Measurements from ENCODE around the gene FAM170B.

FAM170B gene

DNA sequence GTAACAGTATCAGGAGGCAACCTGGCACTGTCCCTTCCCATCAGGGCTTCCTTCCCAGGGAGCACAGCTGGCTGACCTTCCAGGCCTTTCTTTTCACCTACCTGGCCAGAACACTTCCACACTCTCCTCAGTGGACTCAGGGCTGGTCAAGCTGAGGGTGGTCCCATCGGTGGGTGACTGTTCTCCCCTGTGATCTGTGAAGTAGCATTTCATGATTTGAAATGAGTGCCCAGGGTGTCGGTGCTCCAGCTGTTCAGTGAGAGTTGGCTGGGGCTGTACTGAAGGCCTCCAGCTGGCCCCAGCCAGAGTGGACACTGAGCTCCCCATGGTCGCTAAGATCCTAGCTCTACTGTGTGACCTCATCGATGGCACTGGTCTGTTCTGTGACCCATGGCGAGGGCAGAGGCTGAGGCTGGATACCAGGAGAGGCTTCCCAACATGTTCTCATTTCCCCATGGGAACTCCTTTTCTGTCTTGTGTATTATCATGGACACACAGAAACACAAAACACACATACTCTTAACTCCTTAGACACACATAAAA is at the start of gene FAM170B:
TSS of gene FAM170B (minus strand) at position 316 of the 543 bp plus-strand sequence. CDS start at position 213, 103 bp downstream.
- no peak for DNase-seq

DNA sequence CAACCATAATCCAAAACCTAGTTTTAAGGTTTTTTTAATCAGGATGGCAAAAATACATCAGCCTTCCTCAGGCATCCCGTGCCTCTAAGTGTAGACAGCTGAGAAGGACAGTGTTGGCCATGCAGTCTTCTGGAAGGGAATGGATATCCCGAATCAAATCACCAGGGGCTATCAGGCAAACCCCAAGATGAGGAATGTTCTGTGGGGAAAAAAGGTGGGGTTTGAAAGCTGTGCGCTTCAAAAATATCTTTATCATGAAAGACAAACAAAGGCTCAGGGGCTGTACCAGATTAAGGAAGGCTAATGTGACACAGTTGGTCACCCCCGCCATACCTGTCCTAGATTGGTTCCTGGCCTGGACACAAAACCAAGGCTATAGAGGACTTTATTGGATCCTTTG is 49.0 kb upstream of the FAM170B start:
- DNase-seq, result no peak

DNA sequence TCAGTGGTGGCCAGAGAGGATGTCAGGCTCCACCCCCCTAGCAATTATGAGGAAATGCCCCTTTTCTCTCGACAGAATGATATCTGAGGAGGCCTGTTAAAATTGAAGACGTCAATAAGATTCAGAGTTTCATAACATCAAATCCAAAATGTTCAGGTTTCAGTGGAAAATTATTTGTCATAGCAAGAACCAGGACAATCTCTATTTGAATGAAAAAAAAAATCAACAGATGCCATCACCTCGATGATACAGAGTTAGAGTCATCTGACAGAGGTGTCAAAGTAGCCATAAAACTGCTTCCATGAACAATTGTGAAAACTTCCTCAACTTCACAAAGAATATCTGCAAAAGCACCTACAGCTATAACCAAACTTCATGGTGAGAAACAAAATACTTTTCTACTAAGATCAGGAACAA is 46.6 kb upstream of the FAM170B start:
- peak; percentile 72 for DNase-seq

DNA sequence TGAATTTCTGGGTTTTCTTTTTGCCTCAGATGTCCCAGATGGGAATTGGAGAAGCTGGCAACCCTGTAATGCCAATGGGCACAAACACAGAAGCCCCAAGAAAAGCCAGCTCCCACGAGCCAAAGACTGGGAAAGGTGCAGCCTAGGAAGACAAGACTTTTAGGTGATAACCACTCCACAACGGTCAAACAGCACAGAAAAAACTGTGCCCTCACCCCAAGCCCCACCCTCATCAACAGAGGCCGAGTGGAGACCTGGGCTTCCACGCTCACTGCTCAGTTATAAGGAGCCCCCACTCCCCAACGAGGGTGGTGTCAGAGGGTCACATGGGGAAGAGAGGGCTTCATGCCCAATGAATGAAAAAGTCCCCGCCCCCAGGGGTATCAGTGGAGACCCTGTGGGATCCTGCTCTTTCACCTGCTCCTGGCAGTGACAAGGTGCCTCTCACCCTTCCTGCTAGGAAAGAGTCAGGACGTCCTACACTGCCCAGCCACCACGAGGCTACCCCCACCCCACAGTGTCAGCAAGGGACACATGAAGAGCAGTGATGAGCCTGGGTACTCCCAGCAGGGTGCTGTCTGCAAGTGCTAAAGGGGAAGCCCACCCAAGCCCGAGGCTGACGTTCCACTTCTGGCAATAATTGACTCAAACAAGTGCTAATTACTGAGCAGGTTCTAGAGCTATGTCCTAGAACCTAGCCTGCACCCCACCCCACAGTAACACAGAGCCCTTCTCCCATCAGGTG is 46.0 kb upstream of the FAM170B start:
- no peak for DNase-seq

DNA sequence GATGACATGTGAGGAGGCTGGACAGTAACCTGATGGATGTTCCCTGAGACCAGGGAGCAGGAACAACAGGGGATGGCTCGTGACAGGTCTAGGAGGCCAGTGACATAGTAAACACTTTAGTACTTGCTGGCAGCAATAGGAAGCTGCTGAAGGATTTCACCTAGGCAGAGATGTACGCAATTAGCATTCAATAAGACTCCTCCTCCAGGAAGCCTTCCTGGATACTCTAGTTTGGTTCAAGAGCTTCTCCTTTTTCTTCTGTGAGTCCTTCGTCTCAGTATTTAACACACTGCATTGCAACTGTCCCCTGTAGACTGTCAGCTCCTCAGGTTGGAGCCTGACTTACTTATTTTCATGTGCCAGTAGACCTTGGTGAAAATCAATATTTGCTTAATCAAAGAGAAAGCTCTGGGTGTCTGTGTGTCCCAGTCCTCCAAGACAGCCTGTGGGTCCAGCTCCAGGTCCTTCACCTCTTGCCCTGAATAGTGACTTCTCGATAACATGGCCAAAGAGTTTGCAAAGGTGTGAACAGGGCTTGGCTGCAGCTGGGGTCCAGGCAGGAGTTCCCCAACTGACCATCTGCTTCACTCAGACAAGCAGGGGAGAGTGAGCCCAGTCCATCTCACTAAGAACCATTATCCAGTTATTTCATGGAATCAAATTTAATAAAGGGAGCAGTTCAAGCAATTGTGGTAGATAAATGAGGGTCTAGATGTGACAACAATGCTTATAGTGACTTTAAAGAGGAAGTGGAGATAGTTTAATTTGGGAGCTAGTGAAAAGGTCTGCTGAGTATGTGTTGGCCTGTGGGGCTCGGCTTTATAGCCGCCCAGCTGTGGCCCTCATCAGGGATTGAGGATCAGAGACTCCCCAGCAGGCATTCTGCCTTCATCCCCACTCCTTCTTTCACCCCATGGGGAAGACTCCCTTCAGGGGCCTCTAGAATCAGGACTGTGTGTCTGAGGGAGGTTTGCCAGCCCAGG is 45.0 kb upstream of the FAM170B start:
- no peak for DNase-seq

DNA sequence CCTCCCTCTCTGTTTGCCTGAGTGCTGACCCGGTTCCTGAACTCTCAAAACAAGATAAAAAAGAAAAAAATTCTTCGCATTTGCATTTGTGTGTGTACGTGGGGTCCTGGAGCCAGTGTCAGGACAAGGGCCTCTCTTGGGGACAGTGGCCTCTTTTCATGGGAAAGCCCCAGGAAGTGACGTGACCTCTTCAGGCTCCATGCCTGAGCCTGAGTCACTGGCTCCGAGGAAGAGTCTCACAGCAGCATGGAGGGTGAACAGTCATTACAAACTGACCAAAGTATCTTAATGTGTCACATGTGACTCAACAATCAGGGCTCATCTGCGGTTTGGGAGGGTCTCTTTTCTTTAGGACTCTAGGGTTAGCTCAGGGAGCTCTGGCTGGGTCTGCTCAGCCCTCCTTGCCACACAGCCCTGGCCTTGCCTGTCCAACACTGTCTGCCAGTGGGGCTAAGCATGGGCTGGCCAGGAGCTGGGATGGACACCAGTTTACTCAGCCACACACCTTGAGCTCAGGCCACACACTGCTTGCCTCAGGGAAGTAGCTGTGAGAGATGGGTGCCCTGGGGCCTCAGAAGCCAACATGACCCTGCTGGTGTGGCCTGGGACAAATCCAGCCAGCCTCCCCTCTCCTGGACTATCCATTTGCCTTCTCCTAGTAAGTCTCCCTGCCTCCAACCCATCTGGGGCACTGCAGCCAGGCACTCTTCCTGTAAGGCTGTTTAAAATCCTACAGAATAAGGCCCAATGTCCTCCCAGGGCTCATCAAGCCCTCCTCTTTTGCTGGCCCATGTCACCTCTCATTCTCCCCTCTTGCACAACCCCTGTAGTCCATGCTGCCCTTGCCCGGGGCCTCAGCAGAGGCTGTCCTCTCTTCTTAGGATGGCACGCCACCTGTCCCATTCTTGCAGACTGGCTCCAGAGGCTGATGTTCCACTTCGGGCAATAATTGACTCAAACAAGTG is 43.9 kb upstream of the FAM170B start:
- DNase-seq, result peak; percentile 96

DNA sequence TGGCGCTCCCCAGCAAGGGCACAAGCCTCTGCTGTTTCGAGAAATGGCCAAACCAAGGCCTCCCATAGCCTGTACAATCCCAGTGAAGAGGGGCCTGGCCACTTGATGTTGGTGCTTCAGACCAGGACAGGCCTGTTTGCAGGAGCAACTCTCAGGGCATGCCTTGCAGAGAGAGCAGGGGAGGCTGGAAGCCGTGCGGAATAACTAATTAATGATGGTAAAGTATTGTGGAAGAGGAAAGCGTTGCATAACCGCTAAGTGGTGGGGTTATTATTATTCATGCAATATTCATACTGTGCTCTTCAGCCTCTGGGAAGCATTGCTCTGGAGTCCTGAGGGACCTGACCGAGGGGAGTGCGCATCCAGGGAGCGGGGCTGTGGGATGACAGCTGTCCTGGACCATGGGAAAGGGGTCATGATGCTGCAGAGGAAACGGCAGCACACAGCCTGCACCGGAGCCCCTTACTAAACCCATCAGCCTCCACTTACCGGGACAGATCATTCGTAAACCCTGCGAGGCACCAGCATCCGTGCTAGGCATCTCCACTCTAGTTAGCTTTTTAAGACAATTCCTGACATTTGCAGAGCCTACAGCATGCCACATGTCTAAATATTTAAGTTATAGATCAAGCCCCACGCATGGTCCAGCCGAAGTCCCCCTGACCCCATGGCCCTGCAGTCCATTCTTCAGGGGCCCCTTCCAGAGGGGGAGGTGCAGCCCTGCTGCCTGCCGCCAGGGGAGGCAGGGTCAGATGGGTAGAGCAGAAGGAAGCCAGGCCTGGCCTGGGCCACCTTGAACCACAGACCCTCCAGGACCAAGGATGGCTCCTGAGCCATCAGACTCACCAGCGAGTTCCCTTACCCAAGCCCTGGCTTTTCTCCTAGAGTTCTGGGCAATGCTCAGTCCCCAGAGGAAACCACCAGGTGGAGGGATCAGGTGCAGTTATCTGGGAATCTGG is 42.8 kb upstream of the FAM170B start:
- no peak for DNase-seq

DNA sequence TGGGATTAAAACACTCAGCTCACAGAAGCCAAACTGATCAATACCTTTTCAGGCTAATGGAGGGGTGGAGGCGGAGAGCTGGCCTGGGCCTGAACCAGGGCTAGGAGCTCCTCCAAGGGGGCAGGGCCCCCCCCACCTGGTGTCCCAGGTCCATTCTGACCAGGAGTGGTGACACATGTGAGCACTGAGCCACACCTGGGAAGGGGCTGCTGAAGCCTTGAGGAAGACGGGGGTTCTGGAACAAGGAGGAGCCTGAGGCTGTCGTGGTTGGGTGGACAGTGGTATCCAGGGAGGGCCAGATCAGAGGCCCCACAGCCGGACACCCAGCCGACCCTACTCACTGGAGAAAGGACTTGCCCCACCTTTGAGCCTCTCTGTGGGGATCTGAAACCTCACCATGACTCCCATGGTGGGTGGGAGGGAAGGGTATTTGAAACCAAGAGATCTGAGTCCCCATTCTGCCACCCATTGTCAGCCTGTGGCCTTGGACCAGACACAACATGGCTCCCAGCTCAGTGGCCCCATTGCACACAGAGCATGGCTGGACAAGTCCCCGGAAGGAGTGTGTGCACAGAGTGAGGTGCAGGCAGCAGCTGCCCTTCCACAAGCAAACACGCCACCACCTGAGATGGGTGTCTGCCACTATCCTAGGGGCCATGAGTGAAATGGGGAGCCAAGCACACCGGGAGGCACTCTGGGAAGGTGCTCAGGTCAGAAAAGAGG is 41.9 kb upstream of the FAM170B start:
- no peak for DNase-seq

DNA sequence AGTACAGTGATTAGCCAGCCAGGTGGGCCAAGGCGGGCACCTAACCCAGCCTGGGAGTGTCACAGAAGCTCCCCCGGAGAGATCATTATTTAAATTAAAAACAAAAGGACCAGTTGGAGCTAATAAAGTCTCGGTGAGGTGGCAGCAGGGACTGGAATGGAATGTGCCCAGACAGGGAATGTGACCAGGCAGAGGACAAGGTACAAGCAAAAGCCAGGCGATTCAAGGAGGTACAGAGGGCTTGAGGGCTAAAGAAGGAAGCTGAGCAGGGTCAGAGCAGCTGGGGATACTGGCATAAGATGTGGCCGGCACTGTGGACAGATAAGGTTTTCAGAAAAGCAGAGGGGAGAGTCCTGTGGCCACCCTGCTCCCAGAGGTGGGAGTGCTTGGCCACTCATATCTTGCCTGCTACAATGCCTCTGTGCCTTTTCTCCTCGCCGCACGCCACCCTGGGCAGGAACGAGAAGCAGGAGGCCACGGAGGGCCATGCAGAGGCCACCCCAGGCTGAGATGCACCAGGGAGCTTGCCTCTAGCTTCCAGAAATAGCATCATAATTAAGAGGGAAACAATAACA is 41.2 kb upstream of the FAM170B start:
- DNase-seq, result no peak

DNA sequence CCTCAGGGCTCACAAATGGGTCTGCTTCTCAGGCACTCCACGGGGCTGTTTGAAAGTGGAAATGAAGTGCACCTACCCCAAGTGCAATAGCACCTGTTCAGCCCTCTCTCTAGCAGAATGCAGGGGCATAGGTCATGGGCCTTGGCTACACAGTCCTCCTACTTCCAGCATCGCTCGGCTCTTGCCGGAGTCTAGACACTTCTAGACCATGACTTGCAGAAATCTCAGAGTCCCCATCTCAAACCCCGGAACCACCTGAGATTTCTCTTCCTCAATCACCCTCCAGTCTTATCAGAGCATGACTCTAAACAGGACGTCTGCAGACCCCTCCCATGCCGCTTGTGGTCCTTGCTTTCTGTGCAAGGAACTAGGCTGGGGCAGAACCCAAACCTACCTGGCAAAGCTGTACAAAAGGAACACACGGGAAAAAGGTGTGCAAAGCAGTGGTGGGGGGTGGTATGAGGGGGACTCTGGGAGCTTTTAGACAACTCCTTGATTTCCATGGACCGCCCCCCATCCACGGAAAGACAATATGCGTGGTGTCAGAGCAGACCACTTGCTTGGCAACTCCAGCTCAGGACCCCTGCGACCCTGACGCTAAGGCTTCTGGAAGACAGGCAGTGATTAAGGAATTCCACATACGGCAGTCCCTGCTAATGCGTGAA is 40.6 kb upstream of the FAM170B start:
- DNase-seq, result no peak

DNA sequence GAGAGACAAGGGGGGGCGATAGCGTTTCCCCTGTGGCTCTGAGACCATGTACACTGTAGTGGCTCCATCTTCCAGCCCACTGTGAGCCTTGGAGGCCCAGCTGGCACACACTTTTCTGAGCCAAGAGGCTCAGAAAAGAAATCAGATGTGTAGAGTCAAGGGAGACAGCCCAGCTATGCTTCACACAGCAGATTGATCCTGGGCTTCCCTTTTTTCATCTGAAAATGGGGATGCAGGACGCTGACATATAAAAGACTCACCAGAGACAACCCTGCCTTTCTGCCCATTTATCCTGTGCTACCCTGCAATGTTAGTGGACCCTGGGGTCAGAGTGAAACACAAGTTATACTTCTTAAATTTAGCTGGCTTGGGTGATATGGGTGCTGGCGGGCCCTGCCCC is 40.0 kb upstream of the FAM170B start:
- DNase-seq, result no peak

DNA sequence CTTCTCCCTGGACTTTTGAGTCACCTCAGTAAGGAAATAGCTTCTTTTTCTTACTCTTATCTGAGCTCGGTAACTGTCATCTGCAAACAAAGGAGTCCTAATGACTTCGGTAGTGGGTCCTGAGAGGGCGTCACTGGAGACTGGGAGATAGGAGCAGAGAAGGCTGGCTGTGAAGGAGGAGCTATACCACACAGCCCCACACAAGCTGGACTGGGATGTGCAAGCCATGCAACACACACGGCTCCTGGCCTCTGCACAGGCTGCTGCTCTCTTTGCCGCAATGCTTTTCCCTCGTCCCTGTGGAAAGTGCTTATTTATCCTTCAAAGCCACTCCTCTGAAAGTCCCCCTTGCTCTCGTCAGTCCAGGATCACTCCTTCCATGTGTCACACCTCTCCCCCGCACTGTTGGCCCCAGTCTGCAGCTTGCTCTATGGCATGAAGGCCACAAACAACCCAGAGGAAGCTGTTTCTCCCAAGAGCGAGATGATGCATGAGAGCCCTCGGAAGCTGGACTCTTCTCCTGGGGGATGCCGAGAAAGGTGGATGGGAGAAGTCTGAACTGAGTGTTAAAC is 39.5 kb upstream of the FAM170B start:
- DNase-seq, result no peak

DNA sequence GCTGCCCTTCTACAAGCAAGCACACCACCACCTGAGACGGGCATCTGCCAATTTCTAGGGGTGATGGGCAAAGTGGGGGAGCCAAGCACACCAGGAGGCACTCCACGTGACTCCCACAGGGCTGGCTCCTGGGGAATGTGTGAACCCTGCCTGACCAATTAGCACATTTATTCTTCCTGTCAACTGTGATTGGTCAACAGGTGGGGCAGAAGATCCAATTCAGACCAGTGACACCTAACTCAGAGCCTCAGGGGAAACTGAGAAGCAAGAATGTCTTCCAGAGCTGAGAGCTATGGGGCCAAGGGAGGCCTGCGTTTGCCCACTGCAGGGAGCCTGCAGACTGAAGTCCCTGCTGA is 38.9 kb upstream of the FAM170B start:
- no peak for DNase-seq

DNA sequence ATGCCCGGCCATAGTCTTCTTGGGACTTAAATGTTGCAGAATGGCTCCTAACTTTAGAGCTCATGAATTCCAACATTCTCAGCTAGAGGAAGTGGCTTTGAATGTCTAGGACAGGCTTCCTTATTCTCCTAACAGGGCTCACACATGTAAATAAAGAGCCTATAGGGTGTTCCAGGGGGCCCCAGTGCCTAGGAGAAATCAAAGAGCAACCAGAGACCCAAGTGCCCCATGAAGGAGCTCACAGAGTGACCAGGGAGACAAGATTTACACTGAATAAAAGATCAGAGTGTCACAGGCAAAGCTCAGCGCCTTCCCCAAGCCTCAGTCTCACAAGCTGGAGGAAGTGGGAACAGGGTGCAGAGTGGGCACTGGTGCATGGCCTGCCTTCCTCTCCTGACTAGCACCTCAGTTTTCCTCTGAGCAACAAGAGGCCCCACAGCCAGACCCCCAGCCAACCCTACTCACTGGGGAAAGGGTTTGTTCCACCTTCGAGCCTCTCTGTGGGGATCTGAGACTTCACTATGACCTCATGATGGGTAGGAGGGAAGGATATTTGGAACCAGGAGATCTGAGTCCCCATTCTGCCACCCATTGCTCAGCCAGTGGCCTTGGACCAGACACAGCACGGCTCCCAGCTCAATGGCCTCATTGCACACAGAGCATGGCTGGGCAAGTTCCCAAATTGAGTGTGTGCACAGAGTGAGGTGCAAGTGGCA is 38.4 kb upstream of the FAM170B start:
- no peak for DNase-seq

DNA sequence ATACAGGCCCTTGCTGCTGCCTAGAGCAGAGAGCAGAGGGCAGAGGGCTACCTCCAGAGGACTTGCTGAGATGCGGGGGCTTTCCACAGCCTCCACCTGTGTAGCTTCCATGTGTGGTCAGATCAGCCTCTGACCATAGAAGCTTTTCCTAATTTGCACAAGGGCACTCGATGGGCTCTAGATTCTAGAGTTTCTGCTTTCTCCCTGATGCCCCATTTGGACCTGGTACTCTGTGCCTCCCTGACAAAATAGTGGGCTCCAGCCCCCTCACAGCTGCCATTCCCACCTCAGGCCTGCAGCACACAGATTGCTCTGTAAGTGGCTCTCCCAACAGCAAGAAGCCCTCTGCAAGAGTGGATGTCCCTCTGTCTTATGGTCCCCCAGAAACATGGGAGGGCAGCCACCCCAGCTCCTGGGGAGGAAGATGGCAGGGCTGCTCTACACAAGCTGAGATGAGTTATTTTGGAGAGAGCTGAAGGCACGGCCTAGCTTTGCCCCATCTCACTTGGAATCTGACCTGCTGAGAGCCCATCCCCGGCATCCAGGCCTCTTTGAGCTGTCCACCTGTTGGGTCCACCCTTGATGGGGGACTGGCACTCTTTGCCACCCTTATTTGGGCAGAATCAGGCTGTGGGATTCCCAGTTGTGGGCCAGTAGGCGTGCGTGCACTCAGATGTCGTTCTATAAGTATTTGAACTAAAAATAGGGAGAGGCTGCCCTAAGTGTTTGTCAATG is 37.7 kb upstream of the FAM170B start:
- no peak for DNase-seq

DNA sequence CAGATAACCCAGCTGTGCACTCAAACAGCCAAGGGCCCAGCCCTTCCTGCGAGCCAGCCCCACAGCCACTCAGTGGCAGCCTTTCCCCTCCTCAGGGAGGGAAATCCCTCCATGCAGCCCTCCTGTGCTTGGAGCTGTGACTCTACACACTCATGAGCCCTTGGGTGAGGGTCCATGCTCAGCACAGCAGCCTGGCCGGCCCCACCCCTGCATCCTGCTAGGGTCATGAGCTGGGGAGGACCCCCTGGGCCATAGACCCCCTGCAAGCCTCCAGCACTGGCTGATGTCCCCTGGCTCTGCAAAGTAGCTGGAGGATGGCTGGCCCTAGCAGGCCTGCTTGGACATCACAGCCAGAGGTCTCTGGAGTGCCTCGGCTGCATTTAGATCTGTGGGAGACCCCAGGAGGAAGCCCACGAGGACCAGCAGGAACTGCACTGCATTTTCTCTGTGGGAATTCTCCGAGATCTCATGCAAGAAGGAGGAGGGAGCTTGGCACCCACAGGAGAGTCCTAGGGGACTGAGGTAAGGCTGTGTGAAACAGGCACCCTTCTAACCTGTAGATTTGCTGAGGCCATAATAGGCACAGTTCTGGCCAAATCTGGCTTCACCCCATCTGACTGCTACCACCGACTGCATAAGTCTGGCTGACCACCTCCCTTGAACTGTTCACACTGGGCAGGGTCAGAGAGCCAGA is 37.0 kb upstream of the FAM170B start:
- DNase-seq, result no peak

DNA sequence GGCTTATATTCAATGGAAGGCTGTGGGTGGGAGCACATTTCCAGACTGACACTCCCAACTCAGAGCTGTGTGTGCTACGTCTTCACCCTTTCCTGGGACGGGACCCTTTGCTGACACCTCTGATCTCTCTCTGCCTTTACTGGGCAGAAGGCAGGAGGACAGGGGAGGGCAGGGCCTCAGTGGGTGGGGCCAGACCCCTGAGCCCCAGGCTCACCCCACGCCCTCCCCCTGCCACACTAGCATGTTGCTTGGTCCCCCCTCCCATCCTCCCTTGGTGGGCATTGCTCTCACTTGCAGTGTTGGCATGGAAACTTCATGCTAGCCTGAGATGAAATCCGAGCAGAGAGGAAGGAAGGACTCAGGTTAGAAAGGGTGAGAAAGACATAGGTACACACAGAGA is 36.0 kb upstream of the FAM170B start:
- DNase-seq, result no peak

Data from activated CD4-positive, alpha-beta T cell treated with anti-CD3 and anti-CD28 coated beads, Interleukin-10, Interleukin-2, amounts not matched to agents 100 ng/mL and 50 ng/mL, durations not matched to agents 16 hours and 8 hours (primary cell).